Activated CD4-positive, alpha-beta T cell treated with anti-CD3 and anti-CD28 coated beads, Interleukin-2, amount 50 U/mL, for 4 hours (primary cell): ENCODE results near the gene SUN2.

Experiments used
- DNase-seq, 2 experiments: peaks; one replicate each; pipeline ENCODE4 v3.0.0-alpha.2; 2020

SUN2 gene

DNA sequence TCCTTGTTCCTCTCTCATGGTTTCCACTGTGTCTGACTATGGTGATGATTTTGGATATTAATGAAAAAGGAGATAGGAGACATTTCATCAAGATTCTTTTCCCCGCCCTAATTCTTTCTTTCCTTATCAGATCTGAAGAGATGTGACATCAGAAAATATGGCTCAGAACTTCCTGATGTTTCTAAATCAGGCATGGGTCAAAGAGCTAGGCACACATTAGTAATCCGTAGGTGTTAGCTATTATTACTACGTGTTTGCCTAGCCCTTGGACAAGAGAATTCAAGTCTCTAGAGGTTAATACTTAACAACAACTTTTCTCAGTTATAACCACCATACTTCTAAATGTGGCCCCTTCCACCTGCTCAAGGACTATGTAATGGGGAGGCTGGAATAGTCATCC is 60.9 kb downstream of the SUN2 start:
- no peak for DNase-seq

- DNase-seq: no peak
Measured at GRCh38 chr22:38694049-38694448, 61.7 kb downstream of the SUN2 start.

GRCh38 chr22:38689651-38690050 is 66.1 kb downstream of the SUN2 start:
- DNase-seq: no peak

GRCh38 chr22:38685761-38686160 is 70.0 kb downstream of the SUN2 start:
- DNase-seq: no peak

DNA sequence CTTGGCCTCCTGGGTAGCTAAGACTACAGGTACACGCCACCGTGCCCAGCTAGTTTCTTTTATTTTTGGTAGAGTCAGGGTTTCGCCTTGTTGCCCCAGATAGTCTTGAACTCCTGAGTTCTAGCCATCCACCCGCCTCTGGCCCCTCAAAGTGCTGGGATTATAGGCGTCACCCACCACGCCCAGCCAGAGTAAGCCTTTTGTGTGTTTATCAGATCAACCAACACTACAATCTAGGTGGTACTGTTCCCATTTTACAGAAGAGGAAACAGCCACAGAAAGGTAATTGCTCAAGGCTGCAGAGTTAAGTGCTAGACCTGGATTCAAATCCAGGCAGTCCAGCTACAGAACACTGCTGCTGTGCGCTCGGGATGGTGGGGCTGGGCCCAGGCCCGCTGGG is 70.9 kb downstream of the SUN2 start:
- no peak for DNase-seq
